ENCODE data around the gene PIGK. TPM values are rescaled to one million over a fixed set of nuclear protein-coding genes. Genes with fewer than 3 reads are reported as not detected.

Gene PIGK
- total RNA-seq, 4 donors from 2014 or later: 9.0 to 12.6 (median 11.2) TPM

DNA sequence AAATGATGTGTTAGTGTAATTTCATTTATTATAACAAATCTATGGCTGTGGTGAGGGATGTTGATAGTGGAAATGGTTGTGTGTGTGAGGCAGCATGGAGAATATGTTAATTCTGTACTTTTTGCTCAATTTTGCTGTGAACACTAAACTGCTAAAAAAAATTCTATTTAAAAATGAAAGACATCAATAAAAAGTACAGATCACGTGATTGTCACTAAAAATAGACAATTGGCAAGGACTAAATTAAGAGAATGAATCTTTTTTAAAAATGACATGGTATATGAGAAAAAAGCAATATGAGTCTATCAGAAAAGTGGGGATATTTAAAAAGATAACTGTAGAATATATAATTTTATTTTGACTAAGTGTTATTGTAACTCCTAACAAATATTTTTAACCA is 15.7 kb upstream of the PIGK start:
- Histone ChIP-seq H3K27me3 (no peaks in the 10 kb centered on the region), H3K4me3 (no peak overlapping the region), H3K9me3 (no peaks in the 10 kb centered on the region), H3K27ac (no peak overlapping the region), H3K36me3 (no peaks in the 10 kb centered on the region), H3K4me1 (no peaks in the 10 kb centered on the region)
- intact Hi-C loops (cut with DNase I; ENCODE audit: low total_unique reads) (no loop called here), in situ Hi-C loops (cut with MboI; ENCODE audit: low sequenced_read_pairs in 4 of 4) (no loop called here)
- TF ChIP-seq, protein P1, sequence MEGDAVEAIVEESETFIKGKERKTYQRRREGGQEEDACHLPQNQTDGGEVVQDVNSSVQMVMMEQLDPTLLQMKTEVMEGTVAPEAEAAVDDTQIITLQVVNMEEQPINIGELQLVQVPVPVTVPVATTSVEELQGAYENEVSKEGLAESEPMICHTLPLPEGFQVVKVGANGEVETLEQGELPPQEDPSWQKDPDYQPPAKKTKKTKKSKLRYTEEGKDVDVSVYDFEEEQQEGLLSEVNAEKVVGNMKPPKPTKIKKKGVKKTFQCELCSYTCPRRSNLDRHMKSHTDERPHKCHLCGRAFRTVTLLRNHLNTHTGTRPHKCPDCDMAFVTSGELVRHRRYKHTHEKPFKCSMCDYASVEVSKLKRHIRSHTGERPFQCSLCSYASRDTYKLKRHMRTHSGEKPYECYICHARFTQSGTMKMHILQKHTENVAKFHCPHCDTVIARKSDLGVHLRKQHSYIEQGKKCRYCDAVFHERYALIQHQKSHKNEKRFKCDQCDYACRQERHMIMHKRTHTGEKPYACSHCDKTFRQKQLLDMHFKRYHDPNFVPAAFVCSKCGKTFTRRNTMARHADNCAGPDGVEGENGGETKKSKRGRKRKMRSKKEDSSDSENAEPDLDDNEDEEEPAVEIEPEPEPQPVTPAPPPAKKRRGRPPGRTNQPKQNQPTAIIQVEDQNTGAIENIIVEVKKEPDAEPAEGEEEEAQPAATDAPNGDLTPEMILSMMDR (IDR thresholded peaks at IDR 0.05 in 4 of 5, conservative IDR thresholded peaks at IDR 0.05 in 1 of 5): no peak
- TF ChIP-seq POLR2A (IDR thresholded peaks at IDR 0.05): no peak
- ATAC-seq (no peak), DNase-seq (no peak)

DNA sequence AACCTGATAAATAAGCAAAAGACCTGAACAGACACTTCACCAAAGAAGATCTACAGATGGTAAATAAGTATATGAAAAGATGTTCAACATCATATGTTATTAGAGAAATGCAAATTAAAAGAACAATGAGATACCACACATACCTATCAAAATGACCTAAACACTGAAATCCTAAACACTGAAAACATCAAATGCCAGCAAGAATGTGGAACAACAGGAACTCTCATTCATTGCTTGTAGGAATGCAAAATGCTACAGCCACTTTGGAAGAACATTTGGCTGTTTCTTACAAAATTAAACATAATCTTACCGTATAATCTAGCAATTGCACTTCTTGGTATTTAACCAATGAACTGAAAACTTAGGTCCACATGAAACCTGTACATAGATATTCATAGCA is 14.9 kb upstream of the PIGK start:
- in situ Hi-C loops (cut with MboI; ENCODE audit: low sequenced_read_pairs in 4 of 4): no loop called here
- Histone ChIP-seq H3K27ac (no peak overlapping the region), H3K9me3 (no peaks in the 10 kb centered on the region), H3K4me1 (no peaks in the 10 kb centered on the region), H3K36me3 (no peaks in the 10 kb centered on the region), H3K27me3 (no peaks in the 10 kb centered on the region), H3K4me3 (no peak overlapping the region)
- TF ChIP-seq POLR2A (IDR thresholded peaks at IDR 0.05): no peak
- TF ChIP-seq, protein P1 (IDR thresholded peaks at IDR 0.05 in 4 of 5, conservative IDR thresholded peaks at IDR 0.05 in 1 of 5): no peak
- DNase-seq (no peak), ATAC-seq (no peak)
- intact Hi-C loops (cut with DNase I; ENCODE audit: low total_unique reads): no loop called here

DNA sequence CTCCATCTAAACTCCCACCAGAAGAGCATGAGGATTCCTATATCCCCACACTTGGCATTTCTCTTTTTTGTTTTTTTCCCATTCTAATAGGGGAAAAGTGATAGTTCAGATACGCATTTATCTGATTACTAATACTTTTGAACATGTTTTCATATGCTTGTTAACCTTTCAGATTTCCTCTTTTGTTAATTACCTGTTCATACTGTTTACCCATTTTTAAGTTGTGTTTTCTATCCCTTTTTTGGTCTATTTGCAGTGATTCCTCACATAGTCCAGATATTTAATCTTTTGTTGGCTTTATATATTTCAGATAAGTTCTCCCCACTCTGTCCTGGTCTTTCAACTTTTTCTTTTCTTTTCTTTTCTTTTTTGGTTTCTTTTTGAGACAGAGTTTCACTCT is 13.6 kb upstream of the PIGK start:
- Histone ChIP-seq H3K36me3 (no peaks in the 10 kb centered on the region), H3K4me3 (no peak overlapping the region), H3K27me3 (no peaks in the 10 kb centered on the region), H3K9me3 (no peaks in the 10 kb centered on the region), H3K4me1 (no peaks in the 10 kb centered on the region), H3K27ac (no peak overlapping the region)
- TF ChIP-seq, protein P1 (IDR thresholded peaks at IDR 0.05 in 4 of 5, conservative IDR thresholded peaks at IDR 0.05 in 1 of 5): no peak
- TF ChIP-seq POLR2A (IDR thresholded peaks at IDR 0.05): no peak
- ATAC-seq (no peak), DNase-seq (no peak)
- in situ Hi-C loops (cut with MboI; ENCODE audit: low sequenced_read_pairs in 4 of 4) (no loop called here), intact Hi-C loops (cut with DNase I; ENCODE audit: low total_unique reads) (no loop called here)

DNA sequence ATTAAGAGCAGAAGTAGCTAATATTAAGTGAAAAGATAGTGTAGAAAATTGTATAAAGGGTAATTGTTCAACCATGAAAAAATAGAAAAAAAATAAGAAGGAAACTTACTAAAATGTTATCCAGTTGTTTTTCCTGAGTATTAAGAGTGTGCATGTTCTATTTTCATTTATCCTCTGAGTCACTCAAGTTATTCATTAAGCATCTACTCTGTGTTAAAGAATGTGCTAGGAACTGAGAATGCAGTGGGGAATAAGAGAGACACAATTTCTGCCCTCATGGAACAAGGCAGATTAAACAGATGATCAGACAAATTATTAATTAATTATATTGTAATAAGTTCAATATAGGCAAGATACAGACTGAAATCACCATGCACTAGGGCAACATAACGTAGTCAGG is 10.8 kb upstream of the PIGK start:
- no peaks in the 10 kb centered on the region for H3K27me3 ChIP-seq
- no peak overlapping the region for H3K27ac ChIP-seq
- intact Hi-C loops (cut with DNase I; ENCODE audit: low total_unique reads): no loop called here
- no peaks in the 10 kb centered on the region for H3K9me3 ChIP-seq
- no peak overlapping the region for H3K4me3 ChIP-seq
- no peaks in the 10 kb centered on the region for H3K36me3 ChIP-seq
- in situ Hi-C loops (cut with MboI; ENCODE audit: low sequenced_read_pairs in 4 of 4): no loop called here
- TF ChIP-seq POLR2A (IDR thresholded peaks at IDR 0.05): no peak
- TF ChIP-seq, protein P1 (IDR thresholded peaks at IDR 0.05 in 4 of 5, conservative IDR thresholded peaks at IDR 0.05 in 1 of 5): no peak
- ATAC-seq (no peak), DNase-seq (no peak)
- no peaks in the 10 kb centered on the region for H3K4me1 ChIP-seq

DNA sequence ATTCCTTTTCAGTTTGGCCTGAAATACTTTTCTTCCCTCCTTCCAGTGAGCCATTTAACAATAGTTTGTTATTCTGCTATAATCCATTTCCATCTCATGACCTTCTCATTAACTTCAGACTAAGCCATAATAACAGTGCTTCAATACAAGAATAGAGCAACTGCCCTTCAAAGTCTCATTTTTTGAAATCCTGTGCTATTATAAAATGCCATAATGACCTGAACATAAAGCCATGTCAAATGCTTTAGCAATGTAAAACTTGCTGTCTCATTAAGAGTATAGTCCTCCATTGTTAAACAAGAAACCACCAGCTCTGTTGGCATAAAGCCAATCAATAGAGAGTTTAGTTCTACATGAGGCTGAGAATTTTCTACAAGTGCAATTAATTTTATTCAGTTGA is 9.6 kb upstream of the PIGK start:
- in situ Hi-C loops (cut with MboI; ENCODE audit: low sequenced_read_pairs in 4 of 4) (no loop called here), intact Hi-C loops (cut with DNase I; ENCODE audit: low total_unique reads) (no loop called here)
- no peak overlapping the region for H3K27ac ChIP-seq
- no peaks in the 10 kb centered on the region for H3K4me1 ChIP-seq
- no peaks in the 10 kb centered on the region for H3K36me3 ChIP-seq
- H3K27me3 ChIP-seq: no peaks in the 10 kb centered on the region
- no peak for TF ChIP-seq POLR2A (IDR thresholded peaks at IDR 0.05)
- TF ChIP-seq, protein P1 (IDR thresholded peaks at IDR 0.05 in 4 of 5, conservative IDR thresholded peaks at IDR 0.05 in 1 of 5): no peak
- no peak overlapping the region for H3K4me3 ChIP-seq
- no peak for ATAC-seq
- H3K9me3 ChIP-seq: no peaks in the 10 kb centered on the region
- DNase-seq: no peak
